GM23338 (cell line): ENCODE measurements around the gene PABPC1L. TPM values are rescaled to one million over a fixed set of nuclear protein-coding genes. Genes with fewer than 3 reads are reported as not detected.

Experiments used
- ATAC-seq: fragments of 200-7000 bp; cut with Tn5 transposase; 3 replicates; pipeline ENCODE4 v1.9.1; 2020
- DNase-seq: peaks from one replicate; pipeline ENCODE4 v3.0.0-alpha.2; 2015; ENCODE audit warnings: low spot score
- H2AFZ ChIP-seq: fragments of 200-600 bp; sonication (generic); 2 replicates; pipeline ENCODE4 v1.8.0; 2016; ENCODE audit warnings: antibody characterized with exemption, mild to moderate bottlenecking, moderate library complexity
- H3F3A ChIP-seq: fragments of 200-600 bp; sonication (generic); replicated peaks from 2 replicates; pipeline ENCODE4 v1.8.0; 2017; ENCODE audit warnings: antibody characterized with exemption, mixed run types, low read depth
- H3K27ac ChIP-seq: fragments of 200-600 bp; sonication (generic); 2 replicates; pipeline ENCODE4 v1.6.1; 2016; ENCODE audit warnings: low read depth
- H3K27me3 ChIP-seq: fragments of 200-600 bp; sonication (generic); 2 replicates; pipeline ENCODE4 v1.8.0; 2016; ENCODE audit warnings: mild to moderate bottlenecking, mixed run types, moderate library complexity; ENCODE audit not compliant: insufficient read depth
- H3K36me3 ChIP-seq: fragments of 200-600 bp; sonication (generic); 2 replicates; pipeline ENCODE4 v1.8.0; 2016; ENCODE audit warnings: mild to moderate bottlenecking; ENCODE audit not compliant: insufficient read depth
- H3K4me1 ChIP-seq: fragments of 200-600 bp; sonication (generic); 2 replicates; pipeline ENCODE4 v1.8.0; 2016; ENCODE audit warnings: mild to moderate bottlenecking, moderate library complexity; ENCODE audit not compliant: insufficient read depth
- H3K4me2 ChIP-seq: fragments of 200-600 bp; sonication (generic); 2 replicates; pipeline ENCODE4 v1.7.1; 2017; ENCODE audit warnings: mixed run types
- H3K4me3 ChIP-seq: fragments of 200-600 bp; sonication (generic); 2 replicates; pipeline ENCODE4 v1.6.1; 2016; ENCODE audit warnings: mixed run types
- H3K79me2 ChIP-seq: fragments of 200-600 bp; sonication (generic); replicated peaks from 2 replicates; pipeline ENCODE4 v1.8.0; 2017; ENCODE audit warnings: mild to moderate bottlenecking; ENCODE audit not compliant: insufficient read depth
- H3K9me2 ChIP-seq: fragments of 200-600 bp; sonication (generic); 2 replicates; pipeline ENCODE4 v1.8.0; 2017; ENCODE audit not compliant: insufficient read depth
- H4K20me1 ChIP-seq: fragments of 200-600 bp; sonication (generic); replicated peaks from 2 replicates; pipeline ENCODE4 v1.8.0; 2017; ENCODE audit warnings: mild to moderate bottlenecking; ENCODE audit not compliant: insufficient read depth
- H3K27ac Mint-ChIP-seq: 2 replicates; pipeline ENCODE4 v1.8.0; 2020; ENCODE audit warnings: inconsistent platforms, mild to moderate bottlenecking, moderate library complexity, mixed read lengths
- H3K27me3 Mint-ChIP-seq: 3 replicates; pipeline ENCODE4 v1.8.0; 2022; ENCODE audit warnings: low read depth, mild to moderate bottlenecking, moderate library complexity, mixed read lengths, inconsistent platforms; ENCODE audit not compliant: insufficient read depth, poor library complexity
- H3K36me3 Mint-ChIP-seq: 3 replicates; pipeline ENCODE4 v1.8.0; 2021; ENCODE audit warnings: low read depth, mild to moderate bottlenecking, inconsistent platforms, moderate library complexity, mixed read lengths
- H3K4me1 Mint-ChIP-seq: 3 replicates; pipeline ENCODE4 v1.8.0; 2020; ENCODE audit warnings: mild to moderate bottlenecking, inconsistent platforms, mixed read lengths
- H3K4me3 Mint-ChIP-seq: 3 replicates; pipeline ENCODE4 v1.8.0; 2021; ENCODE audit warnings: moderate library complexity, mild to moderate bottlenecking, inconsistent platforms, mixed read lengths
- H3K9me3 Mint-ChIP-seq: 3 replicates; pipeline ENCODE4 v1.8.0; 2020; ENCODE audit warnings: moderate library complexity, mild to moderate bottlenecking, inconsistent platforms, mixed read lengths
- CTCF ChIP-seq, 2 experiments: fragments of 200-600 bp in 1 of 2; sonication (generic) in 1 of 2; conservative IDR thresholded peaks; 2 replicates each; pipeline versions ENCODE4 v1.5.1 to v1.6.1; 2016 to 2017; ENCODE audit warnings: antibody characterized with exemption in 2 of 2, low read depth in 2 of 2, mild to moderate bottlenecking in 2 of 2, moderate library complexity in 1 of 2
- ETS1 ChIP-seq: IDR thresholded peaks from 2 replicates; pipeline ENCODE4 v1.6.1; 2016; ENCODE audit warnings: antibody characterized with exemption
- NANOG ChIP-seq: IDR thresholded peaks from 2 replicates; pipeline ENCODE4 v1.6.1; 2016; ENCODE audit warnings: antibody characterized with exemption, borderline replicate concordance
- POLR2AphosphoS5 ChIP-seq: IDR thresholded peaks from 2 replicates; pipeline ENCODE4 v1.6.1; 2016; ENCODE audit warnings: antibody characterized with exemption, low read depth
- REST ChIP-seq: IDR thresholded peaks from one replicate; pipeline ENCODE4 v1.6.1; 2018; ENCODE audit warnings: antibody characterized with exemption; ENCODE audit not compliant: unreplicated experiment
- STAT1 ChIP-seq: IDR thresholded peaks from one replicate; pipeline ENCODE4 v1.6.1; 2016; ENCODE audit warnings: antibody characterized with exemption; ENCODE audit not compliant: unreplicated experiment
- ZNF114 ChIP-seq: fragments of 250-450 bp; sonication (Bioruptor Pico); IDR thresholded peaks from 2 replicates; pipeline ENCODE4 v1.5.0; 2020; ENCODE audit warnings: mild to moderate bottlenecking, moderate library complexity
- ZNF331 ChIP-seq: fragments of 250-450 bp; sonication (Bioruptor Pico); IDR thresholded peaks from 2 replicates; pipeline ENCODE4 v1.5.0; 2020; ENCODE audit warnings: low read depth, mild to moderate bottlenecking, moderate library complexity
- polyA plus RNA-seq: library from polyadenylated mRNA; unstranded; fragments of >200 nt; fragmentation: Nextera tagmentation; extraction: Ambion mirVana; gene quantifications from 2 replicates; pipeline ENCODE4 v1.2.1, GENCODE V29; 2016
- total RNA-seq: library from RNA; depleted of rRNA; stranded (reverse); fragments of >200 nt; shearing (Covaris generic); gene quantifications from 2 replicates; pipeline ENCODE4 v1.2.3, GENCODE V29; 2014

The PABPC1L gene
- total and polyA plus RNA-seq, 2 experiments from 2014 or later: 44.4 to 49.1 TPM

- Mint-ChIP-seq H3K4me3 (peak overlapping the region; percentile 19; the same call in 2 of the 3 replicates), H3K9me3 (no peaks in the 10 kb centered on the region), H3K4me1 (peaks cover 35% of the 10 kb centered on the region), H3K27me3 (peaks cover 6% of the 10 kb centered on the region), H3K36me3 (peaks cover 31% of the 10 kb centered on the region; the same call in 2 of the 3 replicates), H3K27ac (no peak overlapping the region)
- peak overlapping the region; percentile 21; the same call in 1 of the 2 replicates for H3K4me3 ChIP-seq
- peaks cover 31% of the 10 kb centered on the region for H3K4me1 ChIP-seq
- H3K4me2 ChIP-seq: peak overlapping the region; percentile 91
- DNase-seq (no peak), ATAC-seq (no peak)
- H4K20me1 ChIP-seq: peaks cover 67% of the 10 kb centered on the region
- H3F3A ChIP-seq: no peaks in the 10 kb centered on the region; the same call in 1 of the 2 replicates
- no peak overlapping the region for H2AFZ ChIP-seq
- H3K27me3 ChIP-seq: no peaks in the 10 kb centered on the region
- H3K79me2 ChIP-seq: peaks cover 79% of the 10 kb centered on the region
- no peak overlapping the region for H3K27ac ChIP-seq
- no peaks in the 10 kb centered on the region for H3K9me2 ChIP-seq
- peaks cover 6% of the 10 kb centered on the region; the same call in 1 of the 2 replicates for H3K36me3 ChIP-seq
- peak in 1 of 2 experiments; percentile 32; a peak in 1 of 4 replicates for TF ChIP-seq CTCF (conservative IDR thresholded peaks at IDR 0.05; ENCODE audit: low read depth in 2 of 2)
- no peak for TF ChIP-seq ZNF114 (CRISPR knock-in tag)
- TF ChIP-seq STAT1: no peak
Observed at GRCh38 chr20:44888226-44889103, 21.4 kb upstream of the PABPC1L start.

- Histone ChIP-seq H4K20me1 (peaks cover 86% of the 10 kb centered on the region), H3F3A (no peaks in the 10 kb centered on the region), H2AFZ (no peak overlapping the region), H3K27me3 (no peaks in the 10 kb centered on the region), H3K9me2 (no peaks in the 10 kb centered on the region), H3K4me3 (no peak overlapping the region), H3K79me2 (peaks cover 100% of the 10 kb centered on the region), H3K27ac (no peak overlapping the region), H3K4me2 (no peak overlapping the region), H3K36me3 (peaks cover 6% of the 10 kb centered on the region; the same call in 1 of the 2 replicates), H3K4me1 (peaks cover 25% of the 10 kb centered on the region)
- Mint-ChIP-seq H3K9me3 (no peaks in the 10 kb centered on the region), H3K4me3 (no peak overlapping the region), H3K27me3 (peaks cover 5% of the 10 kb centered on the region), H3K36me3 (peaks cover 25% of the 10 kb centered on the region; the same call in 2 of the 3 replicates), H3K27ac (no peak overlapping the region), H3K4me1 (peaks cover 33% of the 10 kb centered on the region)
- no peak for TF ChIP-seq NANOG
- TF ChIP-seq CTCF (conservative IDR thresholded peaks at IDR 0.05; ENCODE audit: low read depth in 2 of 2): no peak
- TF ChIP-seq REST: no peak
- no peak for TF ChIP-seq ZNF331 (CRISPR knock-in tag)
- no peak for TF ChIP-seq ETS1
- no peak for TF ChIP-seq ZNF114 (CRISPR knock-in tag)
- no peak for TF ChIP-seq POLR2AphosphoS5
- DNase-seq: no peak
- ATAC-seq: no peak
Observed at GRCh38 chr20:44891826-44892225, 18.0 kb upstream of the PABPC1L start.
